H4 (cell line): ENCODE measurements around the gene FLYWCH1. TPM values are rescaled to one million over a fixed set of nuclear protein-coding genes. Genes with fewer than 3 reads are reported as not detected.

Experiments used
- DNase-seq: peaks from one replicate; pipeline ENCODE4 v3.0.0-alpha.2; 2015; ENCODE audit warnings: low spot score
- total RNA-seq: library from RNA; depleted of rRNA; stranded (reverse); fragments of >200 nt; shearing (Covaris generic); gene quantifications from 2 replicates; pipeline ENCODE4 v1.2.3, GENCODE V29; 2014

The FLYWCH1 gene
- total RNA-seq, 1 experiment from 2014 or later: 9.1 TPM

- no peak for DNase-seq
Observed at GRCh38 chr16:2953706-2954627, 42.2 kb downstream of the FLYWCH1 start.

GRCh38 chr16:2954656-2955381 lies 43.1 kb downstream of the FLYWCH1 start:
- DNase-seq: no peak

GRCh38 chr16:2955438-2955778 lies 43.7 kb downstream of the FLYWCH1 start:
- no peak for DNase-seq

- no peak for DNase-seq
Observed at GRCh38 chr16:2955779-2956578, 44.2 kb downstream of the FLYWCH1 start.

- no peak for DNase-seq
Observed at GRCh38 chr16:2956579-2956956, 44.8 kb downstream of the FLYWCH1 start.

- DNase-seq: no peak
Observed at GRCh38 chr16:2959206-2959605, 47.5 kb downstream of the FLYWCH1 start.

GRCh38 chr16:2960183-2961010 lies 48.7 kb downstream of the FLYWCH1 start:
- DNase-seq: no peak

GRCh38 chr16:2962334-2963073 lies 50.8 kb downstream of the FLYWCH1 start:
- DNase-seq: no peak

- no peak for DNase-seq
Observed at GRCh38 chr16:2963074-2963722, 51.5 kb downstream of the FLYWCH1 start.

GRCh38 chr16:2963723-2964474 lies 52.2 kb downstream of the FLYWCH1 start, which contains the start of gene KREMEN2:
Gene KREMEN2, plus strand, starts transcription at chr16:2964275. Its CDS starts 246 bp downstream, at chr16:2964521.
- peak; percentile 71 for DNase-seq

- DNase-seq: peak; percentile 72
Observed at GRCh38 chr16:2964475-2965336, 53.0 kb downstream of the FLYWCH1 start.

GRCh38 chr16:2966043-2966807 lies 54.5 kb downstream of the FLYWCH1 start:
- no peak for DNase-seq

- DNase-seq: no peak
Observed at GRCh38 chr16:2966808-2967191, 55.1 kb downstream of the FLYWCH1 start.

- DNase-seq: no peak
Observed at GRCh38 chr16:2967211-2967631, 55.5 kb downstream of the FLYWCH1 start.

GRCh38 chr16:2967721-2968161 lies 56.0 kb downstream of the FLYWCH1 start:
- DNase-seq: no peak

GRCh38 chr16:2968368-2968737 lies 56.6 kb downstream of the FLYWCH1 start:
- DNase-seq: no peak
